OCI-LY1 (cell line): ENCODE data around the gene CLIC2.
"Not testable (repeated sequence)": the region's sequence is repeated elsewhere in the genome, so short reads cannot be mapped to it uniquely, and the experiment has no call there.

Experiments used
- H2AFZ ChIP-seq: fragments of 200-600 bp; sonication (generic), shearing (Covaris generic); 2 replicates; pipeline ENCODE4 v1.6.0; 2014; ENCODE audit warnings: antibody characterized with exemption, mild to moderate bottlenecking, low read length
- H3F3A ChIP-seq: fragments of 200-600 bp; sonication (generic), shearing (Covaris generic); 2 replicates; pipeline ENCODE4 v1.6.0; 2014; ENCODE audit warnings: mild to moderate bottlenecking, antibody characterized with exemption, low read length, moderate library complexity; ENCODE audit not compliant: insufficient read depth
- H3K27ac ChIP-seq: fragments of 200-600 bp; sonication (generic); 2 replicates; pipeline ENCODE4 v1.5.1; 2014; ENCODE audit warnings: low read length, mixed run types, mild to moderate bottlenecking, low read depth; ENCODE audit not compliant: poor library complexity, severe bottlenecking
- H3K27me3 ChIP-seq: fragments of 200-600 bp; sonication (generic); 2 replicates; pipeline ENCODE4 v1.6.0; 2014; ENCODE audit warnings: antibody characterized with exemption, mild to moderate bottlenecking, low read length, moderate library complexity; ENCODE audit not compliant: insufficient read depth
- H3K36me3 ChIP-seq: fragments of 200-600 bp; sonication (generic); 2 replicates; pipeline ENCODE4 v1.6.1; 2014; ENCODE audit warnings: mild to moderate bottlenecking, antibody characterized with exemption, low read length, moderate library complexity, mixed read lengths; ENCODE audit not compliant: insufficient read depth
- H3K4me1 ChIP-seq: fragments of 200-600 bp; sonication (generic); 2 replicates; pipeline ENCODE4 v1.5.1; 2014; ENCODE audit warnings: mild to moderate bottlenecking, low read length, moderate library complexity; ENCODE audit not compliant: insufficient read depth, severe bottlenecking
- H3K4me2 ChIP-seq: fragments of 200-600 bp; sonication (generic), shearing (Covaris generic); 2 replicates; pipeline ENCODE4 v1.6.1; 2014; ENCODE audit warnings: low read length
- H3K4me3 ChIP-seq: fragments of 200-600 bp; sonication (generic); 2 replicates; pipeline ENCODE4 v1.5.1; 2014; ENCODE audit warnings: low read length, low read depth, mild to moderate bottlenecking, mixed read lengths; ENCODE audit not compliant: poor library complexity, severe bottlenecking
- H3K79me2 ChIP-seq: fragments of 200-600 bp; shearing (Covaris generic); 2 replicates; pipeline ENCODE4 v1.6.1; 2016; ENCODE audit warnings: mixed run types, low read length, mixed read lengths; ENCODE audit not compliant: insufficient read depth
- H3K9ac ChIP-seq: fragments of 200-600 bp; sonication (generic), shearing (Covaris generic); 2 replicates; pipeline ENCODE4 v1.6.1; 2014; ENCODE audit warnings: mild to moderate bottlenecking, low read length, mixed read lengths
- H3K9me2 ChIP-seq: fragments of 200-600 bp; sonication (generic), shearing (Covaris generic); 2 replicates; pipeline ENCODE4 v1.6.1; 2014; ENCODE audit warnings: low read depth, mild to moderate bottlenecking, low read length, mixed read lengths
- H3K9me3 ChIP-seq: fragments of 200-600 bp; shearing (Covaris generic); 2 replicates; pipeline ENCODE4 v1.6.1; 2014; ENCODE audit warnings: low read length, mixed read lengths
- H4K20me1 ChIP-seq: fragments of 200-600 bp; sonication (generic), shearing (Covaris generic); 2 replicates; pipeline ENCODE4 v1.6.0; 2016; ENCODE audit warnings: mild to moderate bottlenecking, low read length; ENCODE audit not compliant: insufficient read depth
- CTCF ChIP-seq: fragments of 200-600 bp; sonication (generic), shearing (Covaris generic); IDR thresholded peaks from 2 replicates; pipeline ENCODE4 v1.5.1; 2017; ENCODE audit warnings: mild to moderate bottlenecking, antibody characterized with exemption, low read length, moderate library complexity, mixed read lengths
- EZH2 ChIP-seq: fragments of 200-600 bp; sonication (generic), shearing (Covaris generic); IDR thresholded peaks from 2 replicates; pipeline ENCODE4 v1.8.0; 2017; ENCODE audit warnings: borderline replicate concordance, mixed run types, mild to moderate bottlenecking, antibody characterized with exemption, low read length, moderate library complexity, mixed read lengths

Gene CLIC2

DNA sequence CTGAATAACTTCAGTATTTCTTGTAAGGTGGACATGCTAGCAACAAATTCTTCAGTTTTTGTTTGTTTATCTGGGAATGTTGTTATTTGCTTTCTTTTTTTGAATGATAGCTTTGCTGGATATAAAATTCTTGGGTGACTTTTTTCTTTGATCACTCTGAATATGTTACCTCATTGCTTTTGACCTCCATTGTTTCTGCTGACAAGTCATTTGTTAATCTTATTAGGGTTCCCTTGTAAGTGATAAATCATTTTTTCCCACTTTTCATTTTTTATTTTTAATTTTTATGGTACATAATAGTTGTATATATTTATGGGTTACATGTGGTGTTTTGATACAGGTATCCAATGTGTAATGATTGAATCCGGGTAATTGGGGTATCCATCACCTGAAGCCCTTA lies 63.4 kb downstream of the CLIC2 start:
- H3K9me3 ChIP-seq = no peaks in the 10 kb centered on the region
- H3K27ac ChIP-seq = no peak overlapping the region
- TF ChIP-seq CTCF (no peak), EZH2 (no peak)
- no peaks in the 10 kb centered on the region for H3F3A ChIP-seq
- H3K9ac ChIP-seq = no peak overlapping the region
- no peak overlapping the region for H2AFZ ChIP-seq
- no peaks in the 10 kb centered on the region for H3K27me3 ChIP-seq
- no peaks in the 10 kb centered on the region for H3K4me1 ChIP-seq
- no peak overlapping the region for H3K4me3 ChIP-seq
- H3K36me3 ChIP-seq = no peaks in the 10 kb centered on the region
- no peaks in the 10 kb centered on the region for H3K79me2 ChIP-seq
- no peaks in the 10 kb centered on the region for H3K9me2 ChIP-seq
- no peak overlapping the region for H3K4me2 ChIP-seq
- no peaks in the 10 kb centered on the region for H4K20me1 ChIP-seq

DNA sequence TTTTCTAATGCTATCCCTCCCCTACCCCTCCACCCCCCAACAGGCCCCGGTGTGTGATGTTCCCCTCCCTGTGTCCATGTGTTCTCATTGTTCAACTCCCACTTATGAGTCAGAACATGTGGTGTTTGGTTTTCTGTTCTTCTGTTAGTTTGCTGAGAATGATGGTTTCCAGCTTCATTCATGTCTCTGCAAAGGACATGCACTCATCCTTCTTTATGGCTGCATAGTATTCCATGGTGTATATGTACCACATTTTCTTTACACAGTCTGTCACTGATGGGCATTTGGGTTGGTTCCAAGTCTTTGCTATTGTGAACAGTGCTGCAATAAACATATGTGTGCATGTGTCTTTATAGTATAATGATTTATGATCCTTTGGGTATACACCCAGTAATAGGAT lies 66.4 kb downstream of the CLIC2 start:
- not testable (repeated sequence) for H3K27me3 ChIP-seq, H3K4me3 ChIP-seq, H3K9me2 ChIP-seq, H3F3A ChIP-seq, H4K20me1 ChIP-seq, H3K4me1 ChIP-seq, H3K27ac ChIP-seq, H3K4me2 ChIP-seq, H3K79me2 ChIP-seq, H3K36me3 ChIP-seq, H3K9ac ChIP-seq, H3K9me3 ChIP-seq, H2AFZ ChIP-seq

- H3K4me1 ChIP-seq = peaks cover 17% of the 10 kb centered on the region
- H2AFZ ChIP-seq = no peak overlapping the region
- no peaks in the 10 kb centered on the region for H3K9me3 ChIP-seq
- no peaks in the 10 kb centered on the region for H3F3A ChIP-seq
- H3K4me2 ChIP-seq = no peak overlapping the region
- H3K4me3 ChIP-seq = no peak overlapping the region
- no peaks in the 10 kb centered on the region for H3K36me3 ChIP-seq
- TF ChIP-seq CTCF = no peak
- no peaks in the 10 kb centered on the region for H3K9me2 ChIP-seq
- no peaks in the 10 kb centered on the region for H3K27me3 ChIP-seq
- H3K79me2 ChIP-seq = no peaks in the 10 kb centered on the region
- no peak overlapping the region for H3K27ac ChIP-seq
- no peak overlapping the region for H3K9ac ChIP-seq
- H4K20me1 ChIP-seq = no peaks in the 10 kb centered on the region
Measured at GRCh38 chrX:155266439-155266838, 68.0 kb downstream of the CLIC2 start.

GRCh38 chrX:155263854-155264628 lies 70.4 kb downstream of the CLIC2 start, which contains the start of gene RAB39B:
Gene RAB39B (minus strand): TSS chrX:155264491. CDS start chrX:155264288, 203 bp downstream.
- Histone ChIP-seq H2AFZ (peak within 1 kb of the TSS; percentile 87; the same call in 1 of the 2 replicates), H3K27ac (no peak within 1 kb of the TSS), H3F3A (no peaks in the 10 kb centered on the region), H3K79me2 (no peaks in the 10 kb centered on the region), H3K4me3 (peak within 1 kb of the TSS; percentile 77), H3K36me3 (no peaks in the 10 kb centered on the region), H3K9me2 (no peaks in the 10 kb centered on the region), H3K4me2 (peak within 1 kb of the TSS; percentile 87), H4K20me1 (no peaks in the 10 kb centered on the region), H3K9ac (peak within 1 kb of the TSS; percentile 66), H3K4me1 (peaks cover 17% of the 10 kb centered on the region), H3K9me3 (no peaks in the 10 kb centered on the region), H3K27me3 (no peaks in the 10 kb centered on the region)
- TF ChIP-seq EZH2 (no peak), CTCF (no peak)
